AG08395 (cell line): ENCODE results near the gene UBR2.
"Not testable (repeated sequence)": the region's sequence is repeated elsewhere in the genome, so short reads cannot be mapped to it uniquely, and the experiment has no call there.

Experiments
- DNase-seq: peaks from one replicate; pipeline ENCODE4 v3.0.0; 2012; ENCODE audit warnings: mixed read lengths, low spot score

The UBR2 gene

DNA sequence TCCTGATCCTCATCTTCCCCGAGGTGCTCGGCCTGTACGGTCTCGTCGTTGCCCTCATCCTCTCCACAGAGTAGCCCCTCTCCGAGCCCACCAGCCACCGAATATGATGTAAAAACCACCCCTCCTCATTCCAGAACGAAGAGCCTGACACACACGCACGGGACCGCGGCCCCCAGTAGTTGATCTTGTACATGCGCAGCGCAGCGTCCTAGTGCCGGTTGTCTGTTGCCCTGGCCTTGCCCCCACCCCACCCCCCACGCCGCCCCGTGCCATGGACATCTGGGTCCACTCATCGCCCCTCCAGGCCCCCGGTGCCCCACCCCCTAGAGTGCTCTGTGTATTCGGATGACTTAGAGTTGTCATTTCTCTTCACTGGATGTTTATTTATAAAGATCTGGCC lies 163.8 kb downstream of the UBR2 start:
- no peak for DNase-seq

DNA sequence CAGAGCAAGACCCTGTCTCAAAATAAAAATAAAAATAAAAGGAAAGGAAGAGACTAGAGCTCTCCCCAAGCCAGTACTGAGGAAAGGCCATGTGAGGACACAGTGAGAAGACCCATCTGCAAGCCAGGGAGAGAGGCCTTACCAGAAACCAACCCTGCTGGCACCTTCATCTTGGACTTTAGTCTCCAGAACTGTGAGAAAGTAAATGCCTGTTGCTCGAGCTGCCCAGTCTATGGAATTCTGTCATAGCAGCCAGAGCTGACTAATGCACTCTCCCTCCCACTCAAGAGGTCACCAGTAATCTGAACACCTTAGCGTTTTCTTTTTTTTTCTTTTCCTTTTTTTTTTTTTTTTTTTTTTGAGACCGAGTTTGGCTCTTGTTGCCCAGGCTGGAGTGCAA lies 165.9 kb downstream of the UBR2 start:
- DNase-seq, result no peak

DNA sequence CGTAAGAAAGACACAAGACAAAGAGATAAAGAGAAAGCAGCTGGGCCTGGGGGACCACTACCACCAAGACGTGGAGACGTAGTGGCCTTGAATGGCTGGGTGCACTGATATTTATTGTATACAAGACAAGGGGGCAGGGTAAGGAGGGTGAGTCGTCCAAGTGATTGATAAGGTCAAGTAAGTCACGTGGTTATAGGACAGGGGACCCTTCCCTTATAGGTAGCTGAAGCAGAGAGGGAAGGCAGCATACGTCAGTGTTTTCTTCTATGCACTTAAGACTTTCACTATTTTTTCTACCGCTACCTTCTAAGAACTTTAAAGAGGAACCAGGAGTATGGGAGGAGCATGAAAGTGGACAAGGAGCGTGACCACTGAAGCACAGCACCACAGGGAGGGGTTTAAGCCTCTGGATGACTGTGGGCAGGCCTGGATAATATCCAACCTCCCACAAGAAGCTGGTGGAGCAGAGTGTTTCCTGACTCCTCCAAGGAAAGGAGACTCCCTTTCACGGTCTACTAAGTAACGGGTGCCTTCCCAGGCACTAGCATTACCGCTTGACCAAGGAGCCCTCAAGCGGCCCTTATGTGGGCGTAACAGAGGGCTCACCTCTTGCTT lies 170.1 kb downstream of the UBR2 start:
- DNase-seq, result not testable (repeated sequence)

DNA sequence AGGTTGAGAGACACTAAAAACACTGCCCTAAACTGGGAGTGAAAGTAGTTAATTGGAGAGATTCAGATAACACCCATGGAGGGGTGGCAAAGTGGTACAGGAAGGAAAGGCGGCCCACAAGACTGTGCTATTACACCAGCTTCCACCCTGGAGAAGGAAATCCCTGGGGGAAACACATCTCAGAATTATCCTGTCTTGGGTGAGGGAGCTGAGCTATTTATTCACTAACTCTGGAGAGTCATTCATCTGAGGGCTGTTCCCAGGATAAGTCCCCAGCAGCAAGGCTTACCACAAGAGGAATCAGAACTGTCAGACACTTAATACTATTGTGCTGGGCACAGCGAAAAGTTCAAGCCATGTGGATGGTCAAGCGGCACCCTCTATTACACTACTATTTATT lies 172.1 kb downstream of the UBR2 start:
- no peak for DNase-seq

DNA sequence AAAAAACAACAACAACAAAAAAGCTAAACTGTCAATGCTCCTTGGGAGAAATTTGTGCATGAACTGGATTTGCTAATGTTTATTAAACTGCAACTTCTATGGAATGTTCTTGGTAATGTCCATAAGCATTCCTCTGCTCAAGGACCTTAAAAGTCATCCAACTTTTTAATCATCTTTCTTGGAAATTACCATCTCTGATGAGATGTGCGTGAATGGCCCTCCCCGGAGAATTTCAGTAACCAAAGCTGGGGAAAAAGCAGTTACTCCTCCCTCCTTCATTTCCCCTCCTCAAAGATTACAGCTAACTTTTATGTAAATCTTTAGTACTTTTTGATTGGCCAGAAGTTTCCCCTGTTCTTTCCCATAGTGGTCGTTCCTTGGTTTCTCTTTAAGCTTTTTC lies 176.9 kb downstream of the UBR2 start:
- DNase-seq, result no peak

DNA sequence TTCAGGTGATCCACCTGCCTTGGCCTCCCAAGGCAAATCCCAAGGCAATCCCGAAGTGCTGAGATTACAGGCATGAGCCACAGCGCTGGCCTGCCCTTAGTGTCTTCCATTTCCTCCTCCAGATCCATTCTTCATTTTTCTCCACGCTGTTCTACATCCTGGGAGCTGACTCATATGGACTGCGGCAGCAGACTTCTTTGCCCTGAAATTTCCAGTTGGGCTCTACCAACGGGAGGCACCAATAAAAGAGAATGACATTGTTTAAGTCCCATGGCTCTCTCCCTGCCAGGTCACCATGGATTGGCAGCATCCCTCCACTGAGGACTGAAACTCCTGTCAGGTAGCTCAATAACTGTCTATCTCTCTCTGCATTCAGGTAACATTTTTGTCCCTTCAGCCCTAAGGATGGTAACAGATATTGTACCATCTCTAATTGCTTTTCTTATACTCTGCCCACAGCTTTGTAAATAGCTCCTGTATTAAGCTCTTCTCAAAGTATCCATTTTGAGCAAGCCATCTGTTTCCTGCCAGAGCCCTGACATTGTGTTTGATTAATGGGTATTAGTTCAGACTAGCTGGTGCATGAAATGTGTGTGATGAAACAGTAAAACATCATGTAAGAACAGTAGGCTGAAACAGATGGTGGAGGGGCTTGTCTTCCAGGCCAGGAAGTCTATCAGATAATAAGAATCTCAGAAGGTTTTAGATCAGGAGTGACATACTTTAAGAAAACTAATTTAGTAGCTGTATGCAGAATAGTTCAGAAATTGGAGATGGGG lies 178.5 kb downstream of the UBR2 start:
- DNase-seq, result no peak
